ENCODE data around the gene PI3.

DNA sequence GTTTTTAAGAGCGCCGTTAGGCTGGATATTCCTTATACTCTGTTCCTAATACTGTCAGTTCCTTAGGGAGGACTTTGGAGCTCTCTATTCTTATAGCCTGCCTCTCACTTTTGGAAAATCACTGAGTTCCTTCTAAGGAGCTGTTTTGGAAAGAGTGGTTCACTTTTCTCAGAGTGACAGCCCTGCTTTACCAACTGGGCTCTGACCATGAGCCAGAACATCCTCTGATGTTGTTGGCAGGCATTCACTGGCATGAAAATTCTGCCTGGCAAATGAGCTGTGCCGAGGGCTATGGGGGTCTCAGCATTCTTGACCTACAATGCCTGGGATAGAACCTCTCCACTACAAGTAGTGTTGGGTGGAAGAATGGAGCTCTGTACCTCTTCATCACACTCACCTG is 17.2 kb downstream of the PI3 start:
- TF ChIP-seq CTCF (IDR thresholded peaks at IDR 0.05; ENCODE audit: poor library complexity), result no peak
- TF ChIP-seq EZH2 (IDR thresholded peaks at IDR 0.05; ENCODE audit: borderline replicate concordance), result no peak
- TF ChIP-seq EZH2phosphoT487 (IDR thresholded peaks at IDR 0.05; ENCODE audit: low read depth, severe bottlenecking, unreplicated experiment), result no peak
